Neural cell (in vitro differentiated cells): Measurements from ENCODE around the gene MYRIP. TPM values are rescaled to one million over a fixed set of nuclear protein-coding genes. Genes with fewer than 3 reads are reported as not detected.

Source experiments
- polyA plus RNA-seq: library from polyadenylated mRNA; depleted of rRNA; stranded (reverse); fragments of >200 nt; gene quantifications from 2 replicates; pipeline ENCODE4 v1.2.3, GENCODE V29; 2014
- small RNA-seq, 3 experiments: library from RNA; depleted of rRNA; stranded (forward); fragments of <200 nt; gene quantifications; one replicate each; pipeline ENCODE3, GENCODE V24; 2012

Gene MYRIP
- polyA plus RNA-seq, 1 donor from 2014 or later = 0.76 TPM

Small RNA genes within 50 kb of the gene (small RNA-seq; reads per million reads assigned to genes)
- gene RF00264 (0 to 0.08 (median 0.03) reads per million in 3 experiments), gene RN7SL411P (0 reads per million in 3 experiments), gene RNU4-56P (0 reads per million in 3 experiments)
